Glutamatergic neuron (in vitro differentiated cells): ENCODE data around the gene TTC28. TPM values are rescaled to one million over a fixed set of nuclear protein-coding genes. Genes with fewer than 3 reads are reported as not detected.
"Not testable (repeated sequence)": the region's sequence is repeated elsewhere in the genome, so short reads cannot be mapped to it uniquely, and the experiment has no call there.

Experiments
- DNase-seq: peaks from one replicate; pipeline ENCODE4 v3.0.0; 2022
- H3K27ac Mint-ChIP-seq: one replicate; pipeline ENCODE4 v1.8.0; 2020; ENCODE audit warnings: mild to moderate bottlenecking, mixed read lengths, inconsistent platforms; ENCODE audit not compliant: unreplicated experiment
- H3K27me3 Mint-ChIP-seq: one replicate; pipeline ENCODE4 v1.8.0; 2020; ENCODE audit warnings: mild to moderate bottlenecking, moderate library complexity, mixed read lengths, inconsistent platforms; ENCODE audit not compliant: unreplicated experiment
- H3K36me3 Mint-ChIP-seq: one replicate; pipeline ENCODE4 v1.8.0; 2020; ENCODE audit warnings: mild to moderate bottlenecking, mixed read lengths, inconsistent platforms; ENCODE audit not compliant: unreplicated experiment
- H3K4me1 Mint-ChIP-seq: one replicate; pipeline ENCODE4 v1.8.0; 2020; ENCODE audit warnings: mild to moderate bottlenecking, low read depth, mixed read lengths, inconsistent platforms; ENCODE audit not compliant: unreplicated experiment
- H3K4me3 Mint-ChIP-seq: one replicate; pipeline ENCODE4 v1.8.0; 2020; ENCODE audit warnings: mild to moderate bottlenecking, mixed read lengths, inconsistent platforms; ENCODE audit not compliant: unreplicated experiment
- H3K9me3 Mint-ChIP-seq: one replicate; pipeline ENCODE4 v1.8.0; 2020; ENCODE audit warnings: mild to moderate bottlenecking, moderate library complexity, mixed read lengths, inconsistent platforms; ENCODE audit not compliant: unreplicated experiment
- CTCF ChIP-seq: fragments of 200-600 bp; sonication (generic); IDR thresholded peaks from one replicate; pipeline ENCODE4 v1.5.0; 2021; ENCODE audit not compliant: partially characterized antibody, unreplicated experiment
- total RNA-seq: library from RNA; stranded (reverse); fragmentation: NEBNext Ultra II Directional; extraction: Animal tissue kit (Norgen Biotek cat#: 25700); gene quantifications from one replicate; pipeline ENCODE4 v1.2.1, GENCODE V29; 2021; ENCODE audit not compliant: unreplicated experiment

TTC28 gene
- total RNA-seq, 1 donor from 2014 or later: 55.6 TPM

- TF ChIP-seq CTCF: no peak
- H3K27ac Mint-ChIP-seq: no peak overlapping the region
- H3K4me3 Mint-ChIP-seq: peak overlapping the region; percentile 53
- no peaks in the 10 kb centered on the region for H3K9me3 Mint-ChIP-seq
- no peaks in the 10 kb centered on the region for H3K27me3 Mint-ChIP-seq
- peaks cover 11% of the 10 kb centered on the region for H3K4me1 Mint-ChIP-seq
- H3K36me3 Mint-ChIP-seq: no peaks in the 10 kb centered on the region
- DNase-seq: no peak
Measured at GRCh38 chr22:28628766-28629165, 50.9 kb downstream of the TTC28 start.

- DNase-seq: no peak
- no peak overlapping the region for H3K4me3 Mint-ChIP-seq
- TF ChIP-seq CTCF: no peak
Measured at GRCh38 chr22:28627791-28628190, 51.8 kb downstream of the TTC28 start.

GRCh38 chr22:28620244-28620922 is 59.3 kb downstream of the TTC28 start:
- DNase-seq: no peak
- Mint-ChIP-seq H3K27me3 (no peaks in the 10 kb centered on the region), H3K4me3 (no peak overlapping the region), H3K36me3 (no peaks in the 10 kb centered on the region), H3K9me3 (no peaks in the 10 kb centered on the region), H3K4me1 (no peaks in the 10 kb centered on the region), H3K27ac (no peak overlapping the region)
- TF ChIP-seq CTCF: no peak

More at GRCh38 chr22:28627791-28628190, 51.8 kb downstream of the TTC28 start:
- no peaks in the 10 kb centered on the region for H3K36me3 Mint-ChIP-seq
- no peaks in the 10 kb centered on the region for H3K9me3 Mint-ChIP-seq
- H3K27me3 Mint-ChIP-seq: no peaks in the 10 kb centered on the region
- H3K27ac Mint-ChIP-seq: no peak overlapping the region
- peaks cover 11% of the 10 kb centered on the region for H3K4me1 Mint-ChIP-seq

- TF ChIP-seq CTCF: no peak
- DNase-seq: no peak
- Mint-ChIP-seq H3K27ac (no peak overlapping the region), H3K27me3 (no peaks in the 10 kb centered on the region), H3K4me3 (no peak overlapping the region), H3K4me1 (no peaks in the 10 kb centered on the region), H3K9me3 (no peaks in the 10 kb centered on the region), H3K36me3 (peaks cover under 1% of the 10 kb centered on the region)
Measured at GRCh38 chr22:28619236-28619635, 60.4 kb downstream of the TTC28 start.

- not testable (repeated sequence) for H3K27me3 Mint-ChIP-seq, DNase-seq, H3K9me3 Mint-ChIP-seq, H3K4me1 Mint-ChIP-seq, H3K4me3 Mint-ChIP-seq, H3K27ac Mint-ChIP-seq
- H3K36me3 Mint-ChIP-seq: peaks cover 26% of the 10 kb centered on the region
Measured at GRCh38 chr22:28615423-28615822, 64.2 kb downstream of the TTC28 start.
